Measurements from ENCODE around the gene STAT3. TPM values are rescaled to one million over a fixed set of nuclear protein-coding genes. Genes with fewer than 3 reads are reported as not detected.

The STAT3 gene
- total RNA-seq, 2 experiments from 2014 or later = 14.8 to 28.7 TPM

- Histone ChIP-seq H3K4me1 (ENCODE audit: insufficient read depth, low read length, poor library complexity, severe bottlenecking) (peaks cover 14% of the 10 kb centered on the region), H3K27ac (ENCODE audit: low read depth, low read length, poor library complexity, severe bottlenecking) (no peak overlapping the region)
These were observed 40.1 kb upstream of the STAT3 start for GRCh38 chr17:42428141-42428944.

GRCh38 chr17:42424991-42425610, 36.9 kb upstream of the STAT3 start:
- no peak overlapping the region for H2AFZ ChIP-seq (ENCODE audit: low read length)
- no TSS peak for BruUV-seq (replicated peaks)
- no peak overlapping the region for H3K27ac ChIP-seq (ENCODE audit: low read depth, low read length, poor library complexity, severe bottlenecking)
- POLR2A ChIA-PET = no interaction called here
- no peak overlapping the region for H3K4me3 ChIP-seq (ENCODE audit: low read depth, low read length, poor library complexity, severe bottlenecking)
- H3K4me1 ChIP-seq (ENCODE audit: insufficient read depth, low read length, poor library complexity, severe bottlenecking) = peaks cover 6% of the 10 kb centered on the region
- intact Hi-C loops (cut with micrococcal nuclease; ENCODE audit: unreplicated experiment) = no loop called here
- H3K4me2 ChIP-seq (ENCODE audit: low read length) = no peak overlapping the region
- H3K9me3 ChIP-seq (ENCODE audit: low read length) = no peaks in the 10 kb centered on the region
- no peaks in the 10 kb centered on the region for H3K9me2 ChIP-seq (ENCODE audit: insufficient read depth, low read length)
- CTCF ChIA-PET (ENCODE audit: unreplicated experiment) = no interaction called here
- H4K20me1 ChIP-seq (ENCODE audit: insufficient read depth, low read length) = no peaks in the 10 kb centered on the region
- H3K36me3 ChIP-seq (ENCODE audit: insufficient read depth, low read length) = no peaks in the 10 kb centered on the region
- no peak for TF ChIP-seq EZH2phosphoT487 (IDR thresholded peaks at IDR 0.05; ENCODE audit: borderline replicate concordance, low read depth, low read length)
- no peak for DNase-seq (ENCODE audit: low spot score)
- H3K79me2 ChIP-seq (ENCODE audit: insufficient read depth, low read depth, low read length) = no peaks in the 10 kb centered on the region

More at GRCh38 chr17:42428141-42428944, 40.1 kb upstream of the STAT3 start:
- peak; percentile 74 for DNase-seq (ENCODE audit: low spot score)
- ChIA-PET POLR2A (interaction anchor here (0.6 to 1.0 kb wide), 2 partner anchors 12 to 102 kb away, joined by 3 to 4 read pairs; no protein-coding TSS in a partner anchor), CTCF (ENCODE audit: unreplicated experiment) (no interaction called here)
- Histone ChIP-seq H3K9me3 (ENCODE audit: low read length) (no peaks in the 10 kb centered on the region), H3K9me2 (ENCODE audit: insufficient read depth, low read length) (no peaks in the 10 kb centered on the region), H2AFZ (ENCODE audit: low read length) (no peak overlapping the region), H3K4me2 (ENCODE audit: low read length) (no peak overlapping the region), H3K4me3 (ENCODE audit: low read depth, low read length, poor library complexity, severe bottlenecking) (no peak overlapping the region), H3K36me3 (ENCODE audit: insufficient read depth, low read length) (no peaks in the 10 kb centered on the region), H3K79me2 (ENCODE audit: insufficient read depth, low read depth, low read length) (no peaks in the 10 kb centered on the region), H4K20me1 (ENCODE audit: insufficient read depth, low read length) (no peaks in the 10 kb centered on the region)
- BruUV-seq (replicated peaks) = no TSS peak
- intact Hi-C loops (cut with micrococcal nuclease; ENCODE audit: unreplicated experiment) = loop anchor here (1.0 kb wide), 2 partner anchors 89 to 99 kb away; no protein-coding TSS in a partner anchor
- peak; percentile 87 for TF ChIP-seq CTCF (conservative IDR thresholded peaks at IDR 0.05; ENCODE audit: low read length)
- no peak for TF ChIP-seq EZH2phosphoT487 (IDR thresholded peaks at IDR 0.05; ENCODE audit: borderline replicate concordance, low read depth, low read length)

- BruUV-seq (replicated peaks) = no TSS peak
- ChIA-PET POLR2A (no interaction called here), CTCF (ENCODE audit: unreplicated experiment) (no interaction called here)
- H3K4me3 ChIP-seq (ENCODE audit: low read depth, low read length, poor library complexity, severe bottlenecking) = no peak overlapping the region
- H3K36me3 ChIP-seq (ENCODE audit: insufficient read depth, low read length) = no peaks in the 10 kb centered on the region
- H3K9me2 ChIP-seq (ENCODE audit: insufficient read depth, low read length) = no peaks in the 10 kb centered on the region
- H3K4me2 ChIP-seq (ENCODE audit: low read length) = no peak overlapping the region
- intact Hi-C loops (cut with micrococcal nuclease; ENCODE audit: unreplicated experiment) = no loop called here
- TF ChIP-seq EZH2phosphoT487 (IDR thresholded peaks at IDR 0.05; ENCODE audit: borderline replicate concordance, low read depth, low read length) (no peak), CTCF (conservative IDR thresholded peaks at IDR 0.05; ENCODE audit: low read length) (no peak)
- DNase-seq (ENCODE audit: low spot score) = no peak
- H3K27ac ChIP-seq (ENCODE audit: low read depth, low read length, poor library complexity, severe bottlenecking) = no peak overlapping the region
- no peak overlapping the region for H2AFZ ChIP-seq (ENCODE audit: low read length)
- H3K9me3 ChIP-seq (ENCODE audit: low read length) = no peaks in the 10 kb centered on the region
- no peaks in the 10 kb centered on the region for H3K79me2 ChIP-seq (ENCODE audit: insufficient read depth, low read depth, low read length)
- no peaks in the 10 kb centered on the region for H3K4me1 ChIP-seq (ENCODE audit: insufficient read depth, low read length, poor library complexity, severe bottlenecking)
- no peaks in the 10 kb centered on the region for H4K20me1 ChIP-seq (ENCODE audit: insufficient read depth, low read length)
These were observed 35.5 kb upstream of the STAT3 start for GRCh38 chr17:42423766-42424165.
